GM12878 (cell line): ENCODE measurements around the gene TMPRSS2. TPM values are rescaled to one million over a fixed set of nuclear protein-coding genes. Genes with fewer than 3 reads are reported as not detected.
A peak's percentile ranks its signal among the peaks of the same experiment; 100 is the strongest.

Experiments
- ATAC-seq: fragments of 200-7000 bp; cut with Tn5 transposase; 3 replicates; pipeline ENCODE4 v1.9.1; 2020; ENCODE audit warnings: mild to moderate bottlenecking, moderate library complexity
- BruUV-seq: library from RNA; stranded (reverse); fragments of 400-500 nt; replicated peaks from 2 replicates; lab custom pipeline; 2021; lab: Mats Ljungman, UMichigan
- CTCF ChIA-PET: fragments of 300-600 bp; sonication (Branson Sonifier 250); formaldehyde crosslinking; extraction: SDS; loops from one replicate; lab custom pipeline; 2021; ENCODE audit warnings: inconsistent platforms; lab: Yijun Ruan, JAX
- POLR2A ChIA-PET: fragments of 350-600 bp; formaldehyde crosslinking; extraction: SDS; loops from one replicate; lab custom pipeline; 2021; ENCODE audit warnings: inconsistent platforms; lab: Charles Lee
- RAD21 ChIA-PET: fragments of 300-600 bp; sonication (Branson Sonifier 250); formaldehyde crosslinking; loops from one replicate; lab custom pipeline; 2023; ENCODE audit warnings: antibody characterized with exemption; ENCODE audit not compliant: unreplicated experiment; lab: Charles Lee
- SMC1A ChIA-PET: fragments of 300-600 bp; sonication (Branson Sonifier 250); formaldehyde crosslinking; loops from one replicate; lab custom pipeline; 2023; ENCODE audit not compliant: unreplicated experiment, uncharacterized antibody; lab: Charles Lee
- DNase-seq: peaks from one replicate; pipeline ENCODE4 v3.0.0-alpha.2; 2011; ENCODE audit warnings: low read depth, low spot score
- FAIRE-seq: peaks from 3 replicates; lab custom pipeline; 2011; peaks lifted over from hg19 to GRCh38; lab: Jason Lieb, UNC
- H2AFZ ChIP-seq: 2 replicates; pipeline ENCODE4 v1.6.0; 2011; ENCODE audit warnings: low read depth, low read length, control low read depth; ENCODE audit not compliant: control insufficient read depth
- H3K27ac ChIP-seq: 2 replicates; pipeline ENCODE4 v1.5.1; 2011; ENCODE audit warnings: control low read depth; ENCODE audit not compliant: control insufficient read depth, insufficient read depth
- H3K27me3 ChIP-seq, 2 experiments: replicated peaks in 1 of 2; 2 replicates each; pipeline versions ENCODE4 v1.6.0 to v1.6.1; 2011; ENCODE audit warnings: low read length in 1 of 2; ENCODE audit not compliant: control insufficient read depth in 2 of 2, insufficient read depth in 2 of 2
- H3K36me3 ChIP-seq, 2 experiments: 2 replicates each; pipeline ENCODE4 v1.5.1; 2011; ENCODE audit warnings: low read length in 1 of 2; ENCODE audit not compliant: control insufficient read depth in 2 of 2, insufficient read depth in 2 of 2
- H3K4me1 ChIP-seq: 2 replicates; pipeline ENCODE4 v1.6.1; 2011; ENCODE audit warnings: mild to moderate bottlenecking, low read length, moderate library complexity, mixed read lengths; ENCODE audit not compliant: control insufficient read depth, insufficient read depth
- H3K4me2 ChIP-seq: 2 replicates; pipeline ENCODE4 v1.6.0; 2011; ENCODE audit warnings: control low read depth; ENCODE audit not compliant: control insufficient read depth, insufficient read depth
- H3K4me3 ChIP-seq: fragments of 200-600 bp; sonication (generic); 2 replicates; pipeline ENCODE4 v1.5.1; 2016
- H3K79me2 ChIP-seq: 2 replicates; pipeline ENCODE4 v1.6.0; 2011; ENCODE audit warnings: low read length; ENCODE audit not compliant: control insufficient read depth, insufficient read depth
- H3K9ac ChIP-seq: 2 replicates; pipeline ENCODE4 v1.8.0; 2011; ENCODE audit warnings: low read length, control low read depth, mixed read lengths; ENCODE audit not compliant: control insufficient read depth, insufficient read depth
- H3K9me3 ChIP-seq: replicated peaks from 3 replicates; pipeline ENCODE4 v1.5.1; 2011; ENCODE audit warnings: mild to moderate bottlenecking, low read length; ENCODE audit not compliant: control insufficient read depth, insufficient read depth
- H4K20me1 ChIP-seq: 2 replicates; pipeline ENCODE4 v1.6.0; 2011; ENCODE audit not compliant: control insufficient read depth, insufficient read depth
- CEBPB ChIP-seq, 2 experiments: fragments of 150-350 bp in 1 of 2; IDR thresholded peaks; 2 replicates each; pipeline ENCODE4 v1.6.1; 2012 to 2014; ENCODE audit warnings: low read depth in 2 of 2, low read length in 2 of 2, borderline replicate concordance in 1 of 2, inconsistent platforms in 1 of 2
- HDAC6 ChIP-seq: fragments of 200-600 bp; sonication (generic); IDR thresholded peaks from one replicate; pipeline ENCODE4 v1.8.0; 2017; ENCODE audit warnings: antibody characterized with exemption; ENCODE audit not compliant: unreplicated experiment
- MAX ChIP-seq: IDR thresholded peaks from 2 replicates; pipeline ENCODE4 v1.6.1; 2012; ENCODE audit warnings: low read depth, low read length, improper control_type of control experiment
- PML ChIP-seq: IDR thresholded peaks from 2 replicates; pipeline ENCODE4 v1.6.1; 2012; ENCODE audit warnings: low read length, inconsistent platforms
- RBBP5 ChIP-seq: fragments of 200-600 bp; sonication (generic); conservative IDR thresholded peaks from 2 replicates; pipeline ENCODE4 v1.6.1; 2016
- RUNX3 ChIP-seq: IDR thresholded peaks from 2 replicates; pipeline ENCODE4 v1.6.1; 2012; ENCODE audit warnings: low read length, inconsistent platforms
- SIN3A ChIP-seq: IDR thresholded peaks from 2 replicates; pipeline ENCODE4 v1.6.1; 2012; ENCODE audit warnings: low read depth, low read length, improper control_type of control experiment
- WGBS: methylation state at CpG from one replicate; pipeline ENCODE4 v1.1.6; 2016; ENCODE audit warnings: low lambda C conversion rate; ENCODE audit not compliant: insufficient replicate concordance, insufficient coverage; ENCODE audit errors: missing lambda C conversion rate; 5-methylcytosine and 5-hydroxymethylcytosine counted together
- in situ Hi-C: fragments of 300-500 bp; cut with MboI; formaldehyde crosslinking; loops from 9 replicates; pipeline ENCODE4 v1.14.3; 2018; ENCODE audit warnings: mixed read lengths
- intact Hi-C: fragments of 100-400 bp; cut with micrococcal nuclease; formaldehyde crosslinking; loops from one replicate; pipeline ENCODE4 v1.14.2; 2022; ENCODE audit not compliant: unreplicated experiment
- polyA plus RNA-seq, 11 experiments: library from polyadenylated mRNA; depleted of rRNA in 4 of 11; unstranded in 6 of 11; stranded (reverse) in 5 of 11; fragments of >200 nt; fragmentation: Nextera tagmentation in 4 of 11; fragmentation: Illumina TruSeq in 1 of 11; extraction: Ambion mirVana in 4 of 11; extraction: Trizol in 1 of 11; gene quantifications; 1 replicate in 1 of 11; 2 replicates in 10 of 11; pipeline versions ENCODE4 v1.2.1 to v1.2.3, GENCODE V29; 2011 to 2016; ENCODE audit warnings: inconsistent platforms in 2 of 11, missing spikeins in 2 of 11, low read depth in 1 of 11
- total RNA-seq, 4 experiments: library from RNA; depleted of rRNA in 3 of 4; stranded (reverse); fragments of >200 nt in 3 of 4; fragmentation: Illumina TruSeq in 1 of 4; extraction: Trizol in 1 of 4; gene quantifications; 2 replicates each; pipeline versions ENCODE4 v1.2.1 to v1.2.3, GENCODE V29; 2013 to 2021

Gene TMPRSS2
- total and polyA plus RNA-seq, 10 of the 15 experiments (the other 5 are each of a cell fraction or from before 2014, with no cell fraction given), result 0.19 to 0.26 TPM; not detected in 8

DNA sequence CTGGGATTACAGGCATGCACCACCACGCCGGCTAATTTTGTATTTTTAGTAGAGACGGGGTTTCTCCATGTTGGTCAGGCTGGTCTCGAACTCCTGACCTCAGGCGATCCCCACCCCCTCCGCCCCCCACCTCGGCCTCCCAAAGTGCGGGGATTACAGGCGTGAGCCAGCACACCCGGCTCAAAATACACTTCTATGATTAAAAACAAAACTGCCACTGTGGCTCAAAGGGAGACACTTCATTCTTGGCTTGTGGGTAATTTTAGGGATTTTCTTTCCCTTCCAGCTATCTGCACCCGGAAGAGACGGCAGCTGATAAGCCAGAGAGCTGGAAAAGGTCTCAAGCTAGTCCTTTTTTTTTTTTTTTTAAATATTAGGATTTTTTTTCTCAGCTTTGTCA, 24.5 kb downstream of the TMPRSS2 start (continued):
- TF ChIP-seq RUNX3, result peak; percentile 49
- no peak for TF ChIP-seq CEBPB (IDR thresholded peaks at IDR 0.05; ENCODE audit: borderline replicate concordance in 1 of 2, low read depth in 2 of 2, low read length in 2 of 2)

DNA sequence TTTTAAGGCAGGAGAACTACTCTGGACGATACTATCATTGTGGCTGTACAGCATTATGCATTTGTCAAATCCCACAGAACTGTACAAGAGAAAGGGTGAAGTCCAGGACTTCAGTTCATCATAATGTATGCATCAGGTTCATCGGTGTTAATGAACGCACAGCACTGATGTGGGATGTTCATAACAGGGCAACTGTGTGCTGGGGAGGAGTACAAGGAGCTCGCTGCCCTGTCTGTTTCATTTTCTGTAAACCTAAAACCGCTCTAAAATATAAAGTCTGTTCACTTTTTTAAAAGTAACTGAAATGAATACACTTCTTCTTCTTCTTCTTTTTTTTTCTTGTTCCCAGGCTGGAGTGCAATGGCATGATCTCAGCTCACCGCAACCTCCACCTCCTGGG, 25.0 kb downstream of the TMPRSS2 start:
- Histone ChIP-seq H3K79me2 (no peaks in the 10 kb centered on the region), H3K27me3 (no peaks in the 10 kb centered on the region), H3K4me1 (0 out of 2 replicates have a peak, but pooled peaks cover 3% of the 10 kb centered on the region), H3K36me3 (no peaks in the 10 kb centered on the region), H3K4me2 (no peak overlapping the region), H4K20me1 (no peaks in the 10 kb centered on the region), H2AFZ (no peak overlapping the region), H3K27ac (no peak overlapping the region), H3K4me3 (no peak overlapping the region), H3K9me3 (no peaks in the 10 kb centered on the region), H3K9ac (no peak overlapping the region)
- no peak for TF ChIP-seq SIN3A
- no peak for TF ChIP-seq HDAC6
- TF ChIP-seq RBBP5, result no peak
- TF ChIP-seq MAX, result no peak
- no peak for TF ChIP-seq PML
- in situ Hi-C loops, result no loop called here
- CTCF ChIA-PET, result interaction anchor here (0.6 to 2.9 kb wide), 7 partner anchors 76 to 200 kb away, joined by 3 to 16 read pairs (median 3); no protein-coding TSS in a partner anchor
- peak; percentile 54 for ATAC-seq
- POLR2A ChIA-PET, result interaction anchor here (0.6 to 1.0 kb wide), 2 partner anchors 13 to 29 kb away, joined by 3 read pairs; no protein-coding TSS in a partner anchor
- no TSS peak for BruUV-seq
- WGBS, result 0% methylated on average over 6 of the region's 6 CpGs
- SMC1A ChIA-PET, result interaction anchor here (0.7 to 1.9 kb wide), 3 partner anchors 105 to 199 kb away, joined by 4 to 5 read pairs (median 4); no protein-coding TSS in a partner anchor
- no peak for DNase-seq
- FAIRE-seq, result no peak
- intact Hi-C loops, result loop anchor here (5.0 kb wide), 1 partner anchor 119 kb away; no protein-coding TSS in a partner anchor
- RAD21 ChIA-PET, result interaction anchor here (1.0 to 2.4 kb wide), 3 partner anchors 43 to 200 kb away, joined by 3 to 8 read pairs (median 6); no protein-coding TSS in a partner anchor
